K562 (cell line): ENCODE data around the gene CRKL. TPM values are rescaled to one million over a fixed set of nuclear protein-coding genes. Genes with fewer than 3 reads are reported as not detected.
A peak's percentile ranks its signal among the peaks of the same experiment; 100 is the strongest.

Experiments
- ARNT ChIP-seq, 2 experiments: fragments of 450-650 bp; IDR thresholded peaks; 2 replicates each; pipeline ENCODE4 v1.6.1; 2016; ENCODE audit warnings: mild to moderate bottlenecking in 1 of 2
- BACH1 ChIP-seq: fragments of 200-800 bp; sonication (Bioruptor generic); IDR thresholded peaks from 2 replicates; pipeline ENCODE4 v1.6.1; 2016; ENCODE audit warnings: missing genetic modification characterization, missing compliant biosample characterization
- HDAC2 ChIP-seq: fragments of 450-650 bp; IDR thresholded peaks from 2 replicates; pipeline ENCODE4 v1.6.1; 2016; ENCODE audit warnings: mild to moderate bottlenecking
- MYNN ChIP-seq, 2 experiments: sonication (generic); formaldehyde crosslinking in 1 of 2; IDR thresholded peaks; 2 replicates each; pipeline versions ENCODE4 v1.5.0 to v1.6.1; 2016 to 2020; ENCODE audit warnings: antibody characterized with exemption in 1 of 2, missing genetic modification reagents in 1 of 2
- ZNF707 ChIP-seq: fragments of 250-450 bp; sonication (Bioruptor Pico); conservative IDR thresholded peaks from 2 replicates; pipeline ENCODE4 v1.8.0; 2022; ENCODE audit warnings: inconsistent platforms, mild to moderate bottlenecking, moderate library complexity
- polyA plus RNA-seq, 8 experiments: library from polyadenylated mRNA; depleted of rRNA in 4 of 8; stranded (reverse) in 5 of 8; unstranded in 3 of 8; fragments of >200 nt; fragmentation: Nextera tagmentation in 2 of 8; fragmentation: Illumina TruSeq in 1 of 8; extraction: Ambion mirVana in 2 of 8; extraction: Trizol in 1 of 8; gene quantifications; 2 replicates each; pipeline versions ENCODE4 v1.2.1 to v1.2.3, GENCODE V29; 2011 to 2014; ENCODE audit warnings: inconsistent platforms in 1 of 8, missing spikeins in 1 of 8
- total RNA-seq, 7 experiments: library from RNA; depleted of rRNA in 6 of 7; stranded (reverse); fragments of >200 nt in 6 of 7; fragmentation: Illumina TruSeq in 2 of 7; extraction: Trizol in 2 of 7; gene quantifications; 2 replicates each; pipeline versions ENCODE4 v1.2.1 to v1.2.3, GENCODE V29; 2011 to 2021; ENCODE audit warnings: low replicate concordance in 1 of 7
- TF ChIP-seq, protein P1 (sequence below), 2 experiments: fragments of 450-650 bp; IDR thresholded peaks; 2 replicates each; pipeline ENCODE4 v1.6.1; 2016; ENCODE audit warnings: mild to moderate bottlenecking in 2 of 2, borderline replicate concordance in 1 of 2, low read depth in 1 of 2, moderate library complexity in 1 of 2
- TF ChIP-seq, protein P2 (sequence below): fragments of 200-800 bp; sonication (Bioruptor generic); IDR thresholded peaks from 2 replicates; pipeline ENCODE4 v1.6.1; 2016; ENCODE audit warnings: missing genetic modification characterization, missing compliant biosample characterization
- TF ChIP-seq, protein P3 (sequence below): fragments of 450-650 bp; formaldehyde crosslinking; conservative IDR thresholded peaks from 2 replicates; pipeline ENCODE4 v1.4.0; 2022; ENCODE audit warnings: mild to moderate bottlenecking, missing genetic modification characterization

CRKL gene
- total and polyA plus RNA-seq, 9 of the 15 experiments (the other 6 are each of a cell fraction or from before 2014, with no cell fraction given), result 100 to 263 (median 124) TPM

DNA sequence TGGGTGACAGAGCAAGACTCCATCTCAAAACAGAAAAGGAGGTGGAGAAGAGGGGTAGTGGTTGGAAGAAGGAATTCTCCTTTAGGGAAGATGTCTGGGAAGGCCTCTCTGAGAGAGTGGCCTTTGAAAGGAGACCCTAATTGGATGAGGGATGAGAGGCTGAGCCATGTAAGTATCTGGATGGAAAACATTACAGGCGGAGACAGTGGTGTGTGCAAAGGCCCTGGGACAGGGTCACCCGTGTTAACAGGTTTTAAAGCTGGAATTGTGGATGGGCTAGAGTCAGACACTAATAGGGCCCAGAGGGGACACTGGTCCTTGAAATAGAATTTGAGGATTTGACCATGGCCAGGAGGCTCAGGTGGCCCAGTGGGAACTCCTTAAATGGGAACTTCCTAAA is 48.0 kb upstream of the CRKL start (continued):
- TF ChIP-seq, protein P1, sequence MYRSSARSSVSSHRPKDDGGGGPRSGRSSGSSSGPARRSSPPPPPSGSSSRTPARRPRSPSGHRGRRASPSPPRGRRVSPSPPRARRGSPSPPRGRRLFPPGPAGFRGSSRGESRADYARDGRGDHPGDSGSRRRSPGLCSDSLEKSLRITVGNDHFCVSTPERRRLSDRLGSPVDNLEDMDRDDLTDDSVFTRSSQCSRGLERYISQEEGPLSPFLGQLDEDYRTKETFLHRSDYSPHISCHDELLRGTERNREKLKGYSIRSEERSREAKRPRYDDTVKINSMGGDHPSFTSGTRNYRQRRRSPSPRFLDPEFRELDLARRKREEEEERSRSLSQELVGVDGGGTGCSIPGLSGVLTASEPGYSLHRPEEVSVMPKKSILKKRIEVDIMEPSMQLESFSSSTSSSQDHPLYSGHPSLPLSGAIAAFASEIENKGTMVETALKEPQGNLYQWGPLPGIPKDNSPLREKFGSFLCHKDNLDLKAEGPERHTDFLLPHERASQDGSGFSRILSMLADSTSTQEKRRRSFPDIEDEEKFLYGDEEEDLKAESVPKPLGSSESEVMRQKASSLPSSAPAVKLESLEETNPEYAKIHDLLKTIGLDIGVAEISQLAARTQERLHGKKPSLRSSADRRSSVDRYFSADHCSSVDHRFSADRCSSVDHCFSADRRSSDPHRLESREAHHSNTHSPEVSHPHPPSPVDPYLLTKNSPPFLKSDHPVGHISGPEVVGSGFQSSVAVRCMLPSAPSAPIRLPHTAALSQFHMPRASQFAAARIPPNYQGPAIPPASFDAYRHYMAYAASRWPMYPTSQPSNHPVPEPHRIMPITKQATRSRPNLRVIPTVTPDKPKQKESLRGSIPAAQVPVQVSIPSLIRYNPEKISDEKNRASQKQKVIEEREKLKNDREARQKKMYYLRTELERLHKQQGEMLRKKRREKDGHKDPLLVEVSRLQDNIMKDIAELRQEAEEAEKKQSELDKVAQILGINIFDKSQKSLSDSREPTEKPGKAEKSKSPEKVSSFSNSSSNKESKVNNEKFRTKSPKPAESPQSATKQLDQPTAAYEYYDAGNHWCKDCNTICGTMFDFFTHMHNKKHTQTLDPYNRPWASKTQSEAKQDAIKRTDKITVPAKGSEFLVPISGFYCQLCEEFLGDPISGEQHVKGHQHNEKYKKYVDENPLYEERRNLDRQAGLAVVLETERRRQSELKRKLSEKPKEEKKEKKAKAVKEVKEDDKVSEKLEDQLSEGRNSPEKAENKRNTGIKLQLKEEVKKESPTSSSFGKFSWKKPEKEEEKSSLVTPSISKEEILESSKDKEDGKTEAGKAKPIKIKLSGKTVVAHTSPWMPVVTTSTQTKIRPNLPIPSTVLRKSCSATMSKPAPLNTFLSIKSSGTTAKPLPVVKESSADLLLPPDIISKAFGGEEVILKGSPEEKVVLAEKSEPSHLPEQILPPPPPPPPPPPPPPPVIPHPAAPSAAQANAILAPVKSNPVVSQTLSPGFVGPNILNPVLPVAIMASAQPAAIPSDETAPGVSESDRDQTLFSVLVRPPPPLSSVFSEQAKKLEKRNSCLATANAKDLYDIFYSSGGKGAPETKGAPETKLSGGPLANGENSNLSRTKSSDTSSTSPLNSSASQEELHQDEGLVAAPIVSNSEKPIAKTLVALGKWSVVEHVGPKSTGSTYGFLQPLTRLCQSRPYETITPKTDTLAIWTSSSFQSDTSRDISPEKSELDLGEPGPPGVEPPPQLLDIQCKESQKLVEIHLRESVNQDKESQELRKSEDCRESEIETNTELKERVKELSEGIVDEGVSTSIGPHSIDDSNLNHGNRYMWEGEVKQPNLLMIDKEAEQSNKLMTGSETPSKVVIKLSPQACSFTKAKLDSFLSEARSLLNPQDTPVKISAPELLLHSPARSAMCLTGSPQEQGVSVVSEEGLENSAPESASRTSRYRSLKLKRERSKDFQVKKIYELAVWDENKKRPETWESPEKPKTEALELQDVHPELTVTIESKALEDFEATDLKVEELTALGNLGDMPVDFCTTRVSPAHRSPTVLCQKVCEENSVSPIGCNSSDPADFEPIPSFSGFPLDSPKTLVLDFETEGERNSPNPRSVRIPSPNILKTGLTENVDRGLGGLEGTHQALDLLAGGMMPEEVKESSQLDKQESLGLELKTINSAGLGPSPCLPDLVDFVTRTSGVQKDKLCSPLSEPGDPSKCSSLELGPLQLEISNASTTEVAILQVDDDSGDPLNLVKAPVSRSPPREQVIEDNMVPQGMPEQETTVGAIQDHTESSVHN (IDR thresholded peaks at IDR 0.05; ENCODE audit: borderline replicate concordance in 1 of 2, low read depth in 1 of 2), result no peak
- TF ChIP-seq MYNN (IDR thresholded peaks at IDR 0.05), result no peak
- TF ChIP-seq MYNN (CRISPR knock-in tag; IDR thresholded peaks at IDR 0.05), result no peak
- TF ChIP-seq ZNF707 (CRISPR knock-in tag), result 0 out of 2 replicates have a peak, but pooled peaks have one; percentile 62
- TF ChIP-seq HDAC2, result no peak
- no peak for TF ChIP-seq ARNT (IDR thresholded peaks at IDR 0.05)
- TF ChIP-seq, protein P2, sequence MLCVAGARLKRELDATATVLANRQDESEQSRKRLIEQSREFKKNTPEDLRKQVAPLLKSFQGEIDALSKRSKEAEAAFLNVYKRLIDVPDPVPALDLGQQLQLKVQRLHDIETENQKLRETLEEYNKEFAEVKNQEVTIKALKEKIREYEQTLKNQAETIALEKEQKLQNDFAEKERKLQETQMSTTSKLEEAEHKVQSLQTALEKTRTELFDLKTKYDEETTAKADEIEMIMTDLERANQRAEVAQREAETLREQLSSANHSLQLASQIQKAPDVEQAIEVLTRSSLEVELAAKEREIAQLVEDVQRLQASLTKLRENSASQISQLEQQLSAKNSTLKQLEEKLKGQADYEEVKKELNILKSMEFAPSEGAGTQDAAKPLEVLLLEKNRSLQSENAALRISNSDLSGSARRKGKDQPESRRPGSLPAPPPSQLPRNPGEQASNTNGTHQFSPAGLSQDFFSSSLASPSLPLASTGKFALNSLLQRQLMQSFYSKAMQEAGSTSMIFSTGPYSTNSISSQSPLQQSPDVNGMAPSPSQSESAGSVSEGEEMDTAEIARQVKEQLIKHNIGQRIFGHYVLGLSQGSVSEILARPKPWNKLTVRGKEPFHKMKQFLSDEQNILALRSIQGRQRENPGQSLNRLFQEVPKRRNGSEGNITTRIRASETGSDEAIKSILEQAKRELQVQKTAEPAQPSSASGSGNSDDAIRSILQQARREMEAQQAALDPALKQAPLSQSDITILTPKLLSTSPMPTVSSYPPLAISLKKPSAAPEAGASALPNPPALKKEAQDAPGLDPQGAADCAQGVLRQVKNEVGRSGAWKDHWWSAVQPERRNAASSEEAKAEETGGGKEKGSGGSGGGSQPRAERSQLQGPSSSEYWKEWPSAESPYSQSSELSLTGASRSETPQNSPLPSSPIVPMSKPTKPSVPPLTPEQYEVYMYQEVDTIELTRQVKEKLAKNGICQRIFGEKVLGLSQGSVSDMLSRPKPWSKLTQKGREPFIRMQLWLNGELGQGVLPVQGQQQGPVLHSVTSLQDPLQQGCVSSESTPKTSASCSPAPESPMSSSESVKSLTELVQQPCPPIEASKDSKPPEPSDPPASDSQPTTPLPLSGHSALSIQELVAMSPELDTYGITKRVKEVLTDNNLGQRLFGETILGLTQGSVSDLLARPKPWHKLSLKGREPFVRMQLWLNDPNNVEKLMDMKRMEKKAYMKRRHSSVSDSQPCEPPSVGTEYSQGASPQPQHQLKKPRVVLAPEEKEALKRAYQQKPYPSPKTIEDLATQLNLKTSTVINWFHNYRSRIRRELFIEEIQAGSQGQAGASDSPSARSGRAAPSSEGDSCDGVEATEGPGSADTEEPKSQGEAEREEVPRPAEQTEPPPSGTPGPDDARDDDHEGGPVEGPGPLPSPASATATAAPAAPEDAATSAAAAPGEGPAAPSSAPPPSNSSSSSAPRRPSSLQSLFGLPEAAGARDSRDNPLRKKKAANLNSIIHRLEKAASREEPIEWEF (CRISPR knock-in tag), result no peak
- no peak for TF ChIP-seq BACH1 (tag)
- TF ChIP-seq, protein P3, sequence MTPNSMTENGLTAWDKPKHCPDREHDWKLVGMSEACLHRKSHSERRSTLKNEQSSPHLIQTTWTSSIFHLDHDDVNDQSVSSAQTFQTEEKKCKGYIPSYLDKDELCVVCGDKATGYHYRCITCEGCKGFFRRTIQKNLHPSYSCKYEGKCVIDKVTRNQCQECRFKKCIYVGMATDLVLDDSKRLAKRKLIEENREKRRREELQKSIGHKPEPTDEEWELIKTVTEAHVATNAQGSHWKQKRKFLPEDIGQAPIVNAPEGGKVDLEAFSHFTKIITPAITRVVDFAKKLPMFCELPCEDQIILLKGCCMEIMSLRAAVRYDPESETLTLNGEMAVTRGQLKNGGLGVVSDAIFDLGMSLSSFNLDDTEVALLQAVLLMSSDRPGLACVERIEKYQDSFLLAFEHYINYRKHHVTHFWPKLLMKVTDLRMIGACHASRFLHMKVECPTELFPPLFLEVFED, result 0 out of 2 replicates have a peak, but pooled peaks have one; percentile 50
